GM19324 (cell line): ENCODE measurements around the gene SLC51B.
"Not testable (repeated sequence)": the region's sequence is repeated elsewhere in the genome, so short reads cannot be mapped to it uniquely, and the experiment has no call there.

ENCODE experiments used
- ATAC-seq: cut with Tn5 transposase; IDR thresholded peaks from one replicate; pipeline ENCODE4 v1.9.1; 2021; ENCODE audit warnings: mild to moderate bottlenecking, moderate library complexity; ENCODE audit not compliant: unreplicated experiment, low FRiP score

SLC51B gene

DNA sequence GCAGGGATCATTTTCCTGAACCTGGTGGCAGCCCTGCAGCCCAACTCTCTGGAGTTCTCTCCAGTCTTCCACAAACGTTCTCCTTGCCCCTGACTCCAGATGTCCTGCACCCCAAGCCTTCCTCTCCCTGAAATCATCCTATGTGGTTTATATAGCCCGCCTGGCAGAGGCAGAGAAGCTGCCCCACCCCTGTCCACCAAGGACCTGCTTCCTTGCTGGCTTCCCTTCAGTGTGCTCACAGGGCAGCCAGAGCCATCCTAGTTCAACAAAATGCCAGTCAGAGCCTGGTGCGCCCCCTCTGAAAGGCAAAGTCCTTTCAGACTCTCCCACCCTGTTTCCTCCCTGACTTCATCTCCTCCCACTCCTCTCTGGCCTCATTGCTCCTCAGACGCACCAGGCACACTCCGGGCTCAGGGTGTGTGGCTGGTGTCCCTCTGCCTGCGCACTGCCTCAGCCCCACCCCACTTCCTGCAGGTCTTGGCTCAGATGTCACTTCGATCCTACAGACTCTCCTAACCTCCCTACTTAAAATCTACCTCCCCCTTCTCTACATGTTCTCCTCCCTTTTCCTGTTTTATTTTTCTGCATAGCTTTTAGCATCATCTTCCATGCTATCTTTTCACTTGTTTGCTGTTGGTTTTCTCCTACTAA lies 37.2 kb downstream of the SLC51B start:
- no peak for ATAC-seq

DNA sequence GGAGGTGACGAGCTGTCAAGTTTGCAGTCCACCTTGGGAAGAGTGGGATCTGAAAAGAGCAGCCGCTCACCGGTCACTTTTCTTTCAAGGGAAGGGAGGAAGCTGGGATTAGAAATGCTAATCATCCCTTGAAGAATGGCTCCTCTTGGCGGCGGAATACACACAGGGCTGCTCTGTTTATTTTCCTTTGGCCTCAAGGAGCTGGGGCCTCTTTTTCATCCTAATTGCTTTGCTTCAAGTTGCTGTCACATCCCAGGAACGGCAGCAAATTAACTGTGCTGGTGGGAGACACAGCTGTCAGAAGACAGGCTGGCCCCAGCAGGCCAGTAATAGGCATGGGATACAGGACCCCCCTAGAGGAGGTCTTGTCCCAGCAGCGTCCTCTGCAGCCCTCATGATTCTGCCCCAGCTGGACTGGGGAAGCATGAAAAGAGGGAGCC lies 38.1 kb downstream of the SLC51B start:
- ATAC-seq = no peak

DNA sequence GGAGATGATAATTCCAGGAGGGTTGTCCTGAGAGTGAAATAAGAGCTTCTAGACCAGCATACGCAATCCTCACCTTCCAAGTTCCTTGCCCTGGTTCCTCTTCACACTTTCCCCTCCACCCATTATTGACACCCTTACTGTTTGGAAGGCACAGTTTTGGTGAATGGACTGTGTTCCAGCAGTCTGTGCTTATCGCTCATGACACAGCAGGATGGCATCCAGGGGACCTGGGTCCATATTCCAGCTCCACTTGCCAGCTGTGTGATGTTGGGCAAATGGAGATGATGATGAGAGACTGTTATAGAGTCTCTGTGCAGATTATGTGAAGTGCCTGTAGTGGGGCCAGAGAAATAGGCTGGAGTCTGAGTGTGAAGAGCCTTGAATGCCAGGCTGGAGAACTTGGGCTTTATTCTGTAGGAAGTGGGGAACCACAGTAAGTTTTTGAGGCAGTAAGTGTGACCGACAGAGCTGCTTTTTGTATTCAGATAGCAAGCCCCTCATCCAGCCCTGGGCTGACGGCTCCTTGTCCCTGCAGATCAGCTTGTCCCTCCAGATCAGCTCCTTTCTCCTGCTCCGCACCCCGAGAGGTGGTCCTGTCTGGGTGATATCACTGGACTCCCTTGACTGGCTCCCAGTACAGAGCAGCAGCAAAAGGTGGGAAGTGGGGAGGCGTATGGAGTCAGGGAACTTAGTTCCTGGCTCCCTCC lies 39.5 kb downstream of the SLC51B start:
- no peak for ATAC-seq

DNA sequence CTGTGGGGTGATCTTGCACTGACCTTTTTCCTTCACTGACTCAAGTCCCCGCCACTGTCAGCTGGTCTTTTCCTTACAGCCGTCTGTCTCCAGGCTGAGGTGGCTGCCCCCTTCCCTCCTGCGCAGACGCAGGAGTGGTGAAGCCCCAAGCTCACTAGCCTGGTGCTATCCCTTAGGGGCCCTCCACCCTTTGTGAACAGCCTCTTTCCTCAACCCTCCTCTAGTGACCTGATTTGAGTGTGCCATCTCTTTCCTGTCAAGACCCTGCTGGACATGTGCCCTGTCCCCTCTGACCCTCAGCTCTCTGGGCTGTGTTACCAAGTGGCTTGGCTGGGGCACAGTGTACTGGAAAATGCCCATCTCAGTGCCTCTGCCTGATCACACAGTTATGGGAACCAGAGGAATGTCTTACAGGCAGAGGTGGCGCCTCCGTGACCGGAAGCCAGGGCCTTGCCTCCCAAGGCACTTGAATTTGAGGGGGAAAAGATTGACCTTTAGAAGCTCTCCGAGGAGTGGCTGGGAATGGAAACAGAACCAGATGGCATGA lies 40.1 kb downstream of the SLC51B start:
- no peak for ATAC-seq

DNA sequence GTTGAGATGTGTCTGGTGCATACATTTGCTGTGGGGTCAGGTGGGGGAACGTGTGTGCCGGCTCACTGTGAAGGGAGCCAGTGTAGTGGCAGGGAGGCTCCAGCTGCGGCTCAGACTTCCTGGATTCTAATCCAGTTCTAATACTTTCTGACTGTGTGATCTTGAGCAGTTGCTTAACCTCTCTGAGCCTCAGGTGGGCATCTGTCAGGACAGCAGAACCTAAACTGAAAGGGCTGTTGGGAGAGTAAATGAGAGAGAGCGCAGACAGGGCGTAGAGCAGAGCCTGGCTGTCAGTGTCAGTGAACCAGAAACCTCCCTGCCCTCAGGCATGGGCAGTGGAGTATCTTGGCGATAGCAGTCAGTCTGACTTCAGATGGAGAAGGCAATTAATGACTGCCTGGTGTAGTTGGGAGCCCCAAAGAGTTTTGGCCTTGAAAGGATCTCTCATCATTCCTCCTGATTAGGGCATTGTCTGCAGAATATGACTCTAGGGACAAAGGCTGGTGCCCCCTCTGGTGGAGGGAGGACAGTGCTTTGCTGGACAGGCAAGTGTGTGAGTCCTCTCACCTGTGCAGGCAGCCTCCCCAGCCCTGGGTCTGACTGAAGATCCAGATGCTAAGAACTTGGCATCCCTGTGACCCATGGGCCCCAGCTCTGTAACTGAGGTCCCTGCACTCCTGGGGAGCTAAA lies 40.9 kb downstream of the SLC51B start:
- no peak for ATAC-seq

DNA sequence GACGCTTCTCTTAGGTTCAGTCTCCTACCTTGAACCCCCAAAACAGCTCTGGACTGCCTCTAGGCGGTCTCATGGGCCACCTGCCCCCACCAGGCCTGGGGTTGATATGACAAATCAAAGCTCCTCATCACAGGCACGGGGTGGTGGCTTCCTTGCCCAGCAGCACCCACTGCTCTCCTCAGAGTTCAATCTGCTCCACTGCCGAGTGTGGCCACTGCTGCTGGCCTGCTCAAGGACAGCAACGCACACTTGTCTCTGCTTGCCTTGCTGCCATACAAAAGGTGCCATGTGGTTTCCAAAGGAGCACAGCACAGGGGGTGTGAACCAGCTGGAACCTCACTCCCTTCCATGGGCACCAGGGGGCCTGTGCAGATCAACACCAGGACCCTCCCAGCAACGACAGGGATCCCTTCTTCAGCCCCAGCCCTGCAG lies 41.5 kb downstream of the SLC51B start:
- ATAC-seq = no peak

DNA sequence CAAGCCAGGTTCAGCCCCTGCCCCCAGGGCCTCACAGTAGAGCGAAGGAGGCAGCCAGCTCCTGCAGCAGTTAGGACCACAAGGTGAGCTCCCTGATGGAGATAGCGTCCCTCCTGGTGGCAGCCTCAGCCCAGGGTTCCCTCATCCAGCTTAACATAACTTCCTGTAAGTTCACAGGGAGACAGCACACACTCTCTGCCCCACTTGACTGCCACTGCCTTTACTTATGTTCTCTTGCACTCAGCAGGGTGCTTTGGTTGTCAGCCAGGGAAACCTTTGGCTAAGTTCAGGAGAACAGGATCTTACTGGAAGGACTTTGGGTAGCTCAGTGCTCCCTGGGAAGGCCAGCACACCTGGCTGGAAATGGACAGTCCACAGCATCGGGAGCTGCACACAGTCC lies 42.2 kb downstream of the SLC51B start:
- ATAC-seq = no peak

DNA sequence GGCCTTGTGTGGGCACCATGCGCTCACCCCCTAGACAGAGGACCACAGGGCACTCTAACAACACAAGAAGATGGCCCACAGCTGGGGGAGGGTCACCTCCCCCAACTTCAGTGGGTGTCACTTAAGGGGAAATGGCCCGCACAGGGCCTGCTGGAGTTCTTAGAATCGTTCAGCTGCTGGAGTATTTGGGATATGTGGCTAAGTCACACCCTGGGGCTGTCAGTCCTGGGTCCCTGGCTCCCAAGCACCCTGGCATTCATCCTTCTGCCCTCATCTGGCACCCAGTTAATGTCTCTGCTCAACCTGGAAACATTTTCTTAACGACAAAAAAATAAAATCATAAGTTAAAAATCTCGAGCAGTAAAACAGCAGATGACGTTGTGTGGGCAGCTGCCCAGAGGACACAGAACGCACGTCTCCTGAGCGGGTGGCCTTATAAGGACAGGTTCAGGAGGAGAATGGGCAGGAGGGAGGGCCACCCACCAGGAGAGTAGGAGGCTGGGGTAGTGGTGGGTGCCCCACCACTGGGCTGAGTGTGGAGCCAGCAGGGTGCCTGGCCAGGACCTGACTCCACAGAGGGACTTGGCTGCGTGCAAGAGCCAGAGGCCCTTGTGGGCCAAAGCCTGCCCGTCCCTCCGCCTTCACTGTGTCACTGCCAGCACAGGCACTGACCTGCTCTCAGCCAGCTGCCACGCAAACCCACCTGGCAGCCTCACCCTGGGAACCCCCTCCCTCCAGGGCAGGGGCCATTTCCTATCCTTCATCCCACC lies 42.9 kb downstream of the SLC51B start:
- no peak for ATAC-seq

DNA sequence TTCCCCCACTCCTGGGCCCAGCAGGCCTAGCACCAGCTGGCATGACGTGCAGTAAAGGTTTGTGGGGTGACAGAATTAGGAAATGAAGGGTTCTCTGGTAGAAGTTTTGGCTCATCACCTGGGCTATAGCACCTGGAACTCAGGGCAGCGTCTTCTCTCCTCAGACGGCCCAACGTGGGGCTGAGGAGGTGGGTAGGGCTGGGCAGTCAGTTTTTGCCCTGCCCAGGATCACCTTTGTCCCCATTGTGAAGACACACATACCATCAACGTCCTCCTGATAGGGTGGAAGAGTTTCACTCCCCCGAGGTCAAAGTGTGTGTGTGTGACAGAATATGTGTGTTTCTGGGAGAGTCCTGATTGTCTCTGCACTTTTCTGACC lies 43.4 kb downstream of the SLC51B start:
- ATAC-seq = no peak

DNA sequence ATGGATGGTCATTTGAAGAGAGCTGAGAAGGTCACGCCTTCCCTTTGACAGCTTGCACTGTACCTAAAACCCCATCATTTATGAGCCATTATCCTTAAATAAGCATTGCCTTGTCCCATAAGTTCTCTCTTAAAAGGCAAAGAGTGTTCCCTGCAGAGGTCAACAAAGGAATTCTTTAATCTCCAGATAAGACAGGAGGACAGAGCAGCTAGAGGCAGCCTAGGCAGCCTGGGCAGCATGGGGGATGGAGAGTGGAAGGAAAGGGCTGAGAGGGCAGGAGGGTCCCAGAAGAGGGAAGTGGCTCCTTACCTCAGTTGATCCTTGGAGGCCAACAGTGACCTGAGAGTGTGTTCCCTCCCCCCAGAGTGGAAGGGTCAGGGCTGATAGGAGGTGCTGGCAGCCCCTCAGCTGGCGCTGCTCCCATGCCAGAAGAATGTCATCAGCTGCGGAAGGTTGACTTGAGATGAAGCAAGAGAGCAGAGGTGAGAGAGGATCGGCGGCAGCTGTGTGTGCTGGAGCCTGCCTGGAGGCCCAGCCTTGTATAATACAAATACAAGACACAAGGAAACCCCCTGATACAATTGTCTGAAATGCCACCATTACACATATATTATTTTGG lies 44.1 kb downstream of the SLC51B start:
- no peak for ATAC-seq

DNA sequence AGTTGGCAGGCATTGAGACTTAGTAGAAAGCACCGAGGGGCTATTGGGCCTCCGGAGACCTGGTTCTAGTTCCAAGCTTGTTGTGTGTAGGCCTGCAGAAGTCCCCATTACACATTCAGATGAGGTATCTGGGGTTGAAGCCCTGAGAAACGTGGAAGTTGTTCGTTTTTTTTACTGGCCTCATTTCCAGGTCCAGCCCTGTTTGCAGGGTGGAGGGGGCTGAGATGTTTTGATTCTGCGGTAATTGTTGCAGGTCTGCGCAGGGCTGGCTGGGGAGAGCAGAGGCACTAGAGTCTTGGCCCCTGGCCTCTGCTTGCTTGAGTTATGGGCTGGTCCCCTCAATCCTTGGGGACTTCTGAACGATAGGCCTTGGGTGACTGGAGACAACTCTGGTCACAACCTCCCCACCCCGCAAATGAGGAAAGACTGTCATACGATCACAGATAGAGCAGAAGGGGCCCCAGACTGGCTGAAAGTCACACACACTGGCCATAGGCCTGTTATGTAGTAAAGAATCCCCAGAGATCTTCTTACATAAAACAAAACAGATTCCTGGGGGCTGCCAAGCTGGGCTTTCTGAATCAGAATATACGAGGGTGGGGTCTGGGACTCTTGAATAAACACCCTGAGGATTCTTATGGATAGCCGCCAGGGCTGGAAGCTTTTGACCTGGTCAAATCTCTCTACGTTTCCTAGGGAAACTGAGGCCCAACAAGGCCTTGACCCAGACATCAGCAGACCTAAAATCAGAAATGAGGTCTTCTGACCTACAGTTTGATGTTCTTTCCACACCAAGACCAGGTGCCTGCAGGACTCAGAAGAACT lies 47.0 kb downstream of the SLC51B start:
- no peak for ATAC-seq

DNA sequence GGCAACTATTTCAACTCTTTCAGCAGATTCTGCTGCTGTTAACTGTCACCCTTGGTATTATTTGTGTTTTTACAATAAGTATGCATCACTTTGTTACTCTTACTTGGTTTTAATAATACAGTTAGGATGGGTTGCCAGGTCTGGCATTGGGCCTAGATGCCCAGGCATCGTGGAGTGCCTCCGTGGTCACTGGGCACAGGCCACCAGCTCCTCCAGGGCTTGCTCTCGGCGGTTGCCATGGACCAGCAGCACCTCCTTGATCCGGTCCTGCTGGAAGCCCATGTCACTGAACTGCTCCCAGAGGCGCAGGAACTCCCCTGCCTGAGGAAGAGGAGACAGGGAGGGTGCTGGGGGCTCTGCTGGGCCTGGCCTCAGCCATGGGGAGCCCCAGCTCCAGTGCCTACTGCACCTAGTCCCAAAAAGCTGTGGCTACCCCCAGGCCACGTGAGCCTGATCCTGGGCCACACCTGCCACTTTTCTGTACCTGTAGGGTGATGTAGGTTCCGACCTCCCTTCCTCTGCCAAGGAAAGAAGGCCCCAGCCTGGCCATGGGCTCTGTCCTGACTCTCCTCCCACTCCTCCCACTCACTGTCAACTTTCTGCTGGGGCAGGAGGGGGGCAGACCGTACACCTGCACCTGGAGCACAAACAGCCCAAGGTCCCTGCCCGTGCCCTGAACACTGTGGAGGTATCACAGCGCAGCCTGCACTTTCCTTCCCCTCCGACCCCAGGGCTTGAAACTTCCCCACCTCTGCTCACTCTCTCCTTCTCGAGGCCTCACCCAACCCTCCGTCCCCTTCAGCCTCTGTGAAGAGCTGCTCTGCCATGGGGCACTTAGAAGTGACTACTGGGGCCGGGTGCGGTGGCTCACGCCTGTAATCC lies 48.0 kb downstream of the SLC51B start:
- no peak for ATAC-seq

DNA sequence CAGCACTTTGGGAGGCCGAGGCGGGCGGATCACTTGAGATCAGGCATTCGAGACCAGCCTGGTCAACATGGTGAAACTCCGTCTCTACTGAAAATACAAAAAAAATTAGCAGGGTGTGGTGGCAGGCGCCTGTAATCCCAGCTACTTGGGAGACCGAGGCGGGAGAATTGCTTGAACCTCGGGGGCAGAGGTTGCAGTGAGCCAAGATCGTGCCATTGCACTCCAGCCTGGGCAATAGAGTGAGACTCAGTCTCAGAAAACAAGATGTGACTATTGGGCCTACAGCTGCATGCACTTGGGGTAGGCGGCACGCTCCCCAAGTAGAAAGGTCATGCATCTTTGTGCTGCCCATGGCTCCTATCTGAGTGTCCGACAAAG lies 48.6 kb downstream of the SLC51B start:
- ATAC-seq = not testable (repeated sequence)

DNA sequence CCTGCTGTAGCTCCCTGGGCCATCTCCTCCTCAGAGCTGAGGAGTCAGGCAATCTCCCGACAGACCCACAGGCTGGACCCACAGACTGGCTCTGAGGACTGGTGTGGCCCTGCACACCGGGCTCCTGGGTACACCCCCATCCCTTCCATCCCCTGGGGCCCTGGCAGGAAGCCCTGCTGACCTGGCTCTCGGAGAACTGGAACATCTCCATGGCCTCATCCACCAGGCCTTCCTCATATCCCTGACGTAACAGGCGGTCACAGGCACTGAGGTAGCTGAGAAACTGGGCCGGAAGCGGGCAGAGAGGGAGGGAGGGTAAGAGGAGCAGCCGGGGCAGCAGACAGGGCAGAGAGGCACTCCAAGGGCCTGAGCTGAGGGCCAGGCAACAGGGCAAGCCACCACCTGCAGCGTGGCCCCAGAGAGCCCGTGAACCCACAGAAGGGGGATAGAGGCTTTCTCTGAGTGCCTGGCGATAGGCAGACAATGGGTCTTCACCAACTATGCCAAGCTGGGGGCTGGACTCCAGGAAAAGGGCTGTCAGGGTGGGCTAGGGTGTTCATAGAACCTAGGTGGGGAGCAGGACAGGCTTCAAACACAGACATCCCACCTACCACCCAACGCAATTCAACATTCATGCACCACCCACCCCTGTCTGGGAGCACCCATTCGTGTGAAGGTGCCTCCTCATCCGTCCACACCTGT lies 49.3 kb downstream of the SLC51B start:
- no peak for ATAC-seq

DNA sequence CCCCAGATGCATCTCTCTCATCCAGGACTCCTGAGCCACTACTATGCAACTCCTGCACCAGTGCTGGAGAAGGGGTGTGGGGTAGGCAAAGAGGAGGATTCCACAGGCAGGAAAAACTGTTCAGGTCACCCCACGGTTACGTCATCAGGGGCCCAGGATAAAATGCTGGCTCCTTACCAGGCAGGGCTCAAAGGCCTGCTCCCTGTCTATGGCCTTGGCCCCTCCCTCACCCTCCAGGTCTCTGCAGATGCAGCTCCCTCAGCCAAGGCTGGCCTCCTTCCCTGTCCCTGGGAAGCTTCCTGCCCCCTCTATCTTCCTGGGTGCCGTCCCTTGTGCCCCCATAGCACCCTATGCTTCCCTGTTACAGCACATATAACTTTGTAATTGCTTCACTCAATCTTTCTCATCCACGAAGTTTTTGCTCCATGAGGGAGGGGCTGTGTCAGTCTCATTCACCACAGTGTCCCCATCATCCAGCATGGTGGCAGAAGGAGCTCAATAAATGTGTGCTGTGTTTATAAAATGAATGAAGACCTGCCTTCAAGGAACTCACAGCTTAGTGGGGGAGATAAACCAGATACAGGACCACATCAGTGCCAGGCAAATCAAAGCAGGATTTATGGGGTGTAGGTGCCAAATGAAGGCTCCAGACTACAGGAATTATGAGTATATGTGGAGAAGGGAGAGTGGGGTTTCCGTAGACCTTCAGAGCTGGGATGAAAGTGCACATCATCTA lies 50.0 kb downstream of the SLC51B start:
- ATAC-seq = no peak

DNA sequence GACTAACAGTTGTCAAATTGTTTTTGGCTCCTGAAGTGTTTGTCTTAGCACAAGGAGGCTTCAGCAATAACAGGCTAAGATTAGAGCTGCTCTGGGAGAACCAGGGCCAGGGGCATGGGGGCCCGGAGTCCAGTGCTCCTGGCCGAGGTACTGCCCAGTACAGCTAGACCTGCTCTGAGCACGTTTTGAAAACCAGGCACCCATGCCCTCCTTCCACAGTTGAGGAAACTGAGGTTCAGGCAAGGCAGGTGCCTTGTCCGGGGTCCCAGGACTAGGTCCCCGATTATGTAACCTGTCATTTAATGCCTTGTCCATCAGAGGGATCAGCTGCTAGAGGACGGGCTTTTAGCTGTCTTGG lies 50.5 kb downstream of the SLC51B start:
- no peak for ATAC-seq
